ENCODE results near the gene GSC2. TPM values are rescaled to one million over a fixed set of nuclear protein-coding genes. Genes with fewer than 3 reads are reported as not detected.

GSC2 gene
- total RNA-seq, 1 donor from 2014 or later: not detected

- no peak for DNase-seq (ENCODE audit: extremely low read depth, low read depth, low spot score)
Observed at GRCh38 chr22:19178657-19179496, 28.8 kb upstream of the GSC2 start, which contains the start of gene SLC25A1. Gene SLC25A1 (minus strand): TSS chr22:19178736. CDS start chr22:19178673, 63 bp downstream.

DNA sequence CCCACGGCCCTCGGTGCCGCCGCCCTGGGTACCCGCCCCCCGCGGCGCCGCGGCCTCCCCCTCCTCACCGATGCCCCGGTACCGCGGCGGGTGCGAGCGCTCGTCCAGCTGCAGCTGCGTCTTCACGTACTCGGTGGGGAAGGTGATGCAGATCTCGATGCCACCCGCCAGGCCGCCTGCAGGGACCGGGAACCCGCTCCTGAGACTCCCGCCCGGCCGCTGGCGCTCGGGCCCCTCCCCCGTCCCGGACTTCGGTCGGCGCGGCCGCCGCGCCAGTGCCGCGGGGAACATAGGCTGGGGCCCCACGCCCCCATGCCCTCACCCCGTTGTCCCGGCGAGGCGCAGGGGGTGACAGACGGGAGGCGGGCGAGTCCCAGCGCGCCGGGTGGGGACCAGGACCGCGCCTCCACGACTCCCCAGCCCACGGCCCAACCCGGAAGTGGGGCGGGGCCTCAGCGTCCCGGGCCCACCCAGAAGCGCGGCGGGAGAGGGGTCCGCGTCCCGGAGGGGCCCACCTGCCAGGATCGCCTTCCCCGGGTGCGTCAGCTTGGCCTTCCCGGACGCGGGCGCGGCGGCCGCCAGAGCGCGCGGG, 28.1 kb upstream of the GSC2 start:
- DNase-seq (ENCODE audit: extremely low read depth, low read depth, low spot score): no peak

DNA sequence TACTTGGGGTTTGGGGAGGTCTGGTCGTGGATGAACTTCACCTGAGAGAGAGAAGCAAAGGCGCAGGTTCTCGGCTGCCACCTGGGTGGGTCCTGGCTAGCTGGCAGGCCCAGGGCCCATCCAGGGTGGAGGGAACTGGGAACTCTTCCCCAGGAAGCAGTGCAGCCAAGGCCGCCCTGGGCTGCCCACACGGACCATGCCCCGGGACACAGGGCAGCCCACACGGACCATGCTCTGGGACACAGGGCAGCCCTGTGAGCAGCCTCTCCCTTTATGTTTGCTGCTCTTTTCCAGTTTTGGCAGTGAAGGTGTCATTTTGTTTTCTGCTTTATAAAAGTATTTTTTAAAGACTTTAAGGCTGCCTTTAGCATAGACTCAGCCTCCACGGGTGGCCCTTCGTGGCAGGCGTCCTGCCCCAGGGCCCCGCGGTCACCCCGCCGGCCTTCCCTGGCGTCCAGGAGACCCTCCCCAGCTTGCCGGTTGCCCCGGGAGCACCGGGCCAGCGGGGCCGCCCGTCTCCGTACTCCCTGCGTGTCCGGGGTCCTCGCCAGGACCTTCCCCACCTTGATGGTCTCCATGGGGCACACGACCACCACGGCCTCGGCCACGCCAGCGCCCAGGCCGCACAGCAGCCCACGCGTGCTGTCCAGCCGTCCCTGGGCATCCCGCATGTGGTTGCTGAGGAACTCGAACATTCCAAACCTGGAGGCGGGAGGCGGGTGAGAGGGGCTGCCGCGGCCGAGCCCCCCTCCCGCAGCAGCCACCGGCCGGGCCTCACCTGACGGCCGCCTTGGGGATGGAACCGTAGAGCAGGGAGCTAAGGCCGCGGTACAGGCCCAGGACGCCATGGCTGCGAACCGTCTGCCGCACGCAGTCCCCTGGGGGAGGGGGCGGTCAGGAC, 27.3 kb upstream of the GSC2 start:
- no peak for DNase-seq (ENCODE audit: extremely low read depth, low read depth, low spot score)

DNA sequence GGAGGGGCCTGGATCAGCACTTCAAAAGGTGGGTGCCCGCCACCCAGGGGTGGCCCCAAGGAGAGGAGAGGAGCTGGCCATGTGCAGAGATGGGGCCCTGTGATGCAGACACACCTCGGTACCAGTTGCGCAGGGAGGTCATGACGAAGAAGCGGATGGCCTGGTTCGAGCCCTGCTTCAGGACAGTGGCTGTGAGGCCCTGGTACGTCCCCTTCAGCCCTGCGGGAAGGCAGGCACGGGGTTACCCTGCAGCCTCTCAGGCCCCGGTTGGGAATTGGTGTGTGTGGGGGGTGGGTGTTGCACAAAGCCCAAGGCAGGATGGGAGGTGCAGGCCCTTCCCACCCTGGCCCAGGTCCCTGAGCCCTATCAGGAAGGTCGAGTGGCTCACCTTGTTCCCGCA, 26.6 kb upstream of the GSC2 start:
- DNase-seq (ENCODE audit: extremely low read depth, low read depth, low spot score): no peak

DNA sequence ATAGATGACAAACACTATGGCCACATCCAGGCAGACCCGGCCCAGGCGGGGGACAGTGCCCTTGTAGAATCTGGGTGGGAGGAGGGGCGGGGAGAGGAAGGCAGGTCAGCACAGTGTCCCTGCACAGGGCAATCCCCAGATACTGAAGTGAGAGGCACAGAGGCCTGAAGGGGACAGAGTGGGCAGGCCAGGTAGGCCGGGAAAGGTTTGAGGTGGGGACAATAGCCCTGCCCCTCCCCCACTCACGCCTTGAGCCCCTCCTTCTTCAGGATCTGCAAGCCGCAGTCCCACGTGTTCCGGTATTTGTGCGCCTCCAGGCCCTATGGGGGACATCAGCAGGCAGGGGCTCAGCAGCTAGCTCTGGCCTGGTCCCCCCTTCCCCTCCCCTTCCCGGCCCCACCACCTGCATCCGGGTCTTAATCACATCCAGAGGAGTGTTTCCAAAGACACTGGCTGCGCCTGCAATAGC, 26.1 kb upstream of the GSC2 start:
- DNase-seq (ENCODE audit: extremely low read depth, low read depth, low spot score): no peak

GRCh38 chr22:19175602-19176174, 25.6 kb upstream of the GSC2 start:
- no peak for DNase-seq (ENCODE audit: extremely low read depth, low read depth, low spot score)

DNA sequence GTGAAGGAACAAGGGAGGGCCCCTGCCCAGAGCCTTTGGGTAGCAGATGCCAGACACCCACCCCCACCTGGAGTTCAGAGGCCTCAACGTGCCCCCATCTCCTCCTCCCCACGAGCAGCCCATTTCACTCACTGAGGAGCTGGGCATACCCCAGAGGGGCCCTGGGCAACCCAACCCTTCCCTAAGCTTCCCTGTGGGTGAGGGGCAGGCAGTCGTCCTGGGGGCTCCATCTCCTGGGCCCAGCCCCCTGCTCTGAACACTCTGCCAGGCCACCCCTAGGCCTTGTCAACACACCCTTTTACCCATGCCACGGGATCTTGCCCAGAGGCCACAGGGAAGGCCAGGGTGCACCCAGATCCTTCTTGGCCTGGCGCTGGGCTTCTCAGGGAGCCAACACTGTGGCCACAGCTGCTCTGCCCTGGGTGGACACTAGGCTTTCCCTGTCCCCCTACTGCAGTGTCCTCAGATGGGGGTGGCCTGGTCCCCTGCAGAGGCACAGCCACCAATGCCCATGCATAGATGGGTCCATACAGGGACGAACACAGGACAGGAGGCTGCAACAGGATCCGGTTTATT, 25.0 kb upstream of the GSC2 start:
- DNase-seq (ENCODE audit: extremely low read depth, low read depth, low spot score): no peak

GRCh38 chr22:19174106-19175025, 24.3 kb upstream of the GSC2 start:
- DNase-seq (ENCODE audit: extremely low read depth, low read depth, low spot score): no peak

DNA sequence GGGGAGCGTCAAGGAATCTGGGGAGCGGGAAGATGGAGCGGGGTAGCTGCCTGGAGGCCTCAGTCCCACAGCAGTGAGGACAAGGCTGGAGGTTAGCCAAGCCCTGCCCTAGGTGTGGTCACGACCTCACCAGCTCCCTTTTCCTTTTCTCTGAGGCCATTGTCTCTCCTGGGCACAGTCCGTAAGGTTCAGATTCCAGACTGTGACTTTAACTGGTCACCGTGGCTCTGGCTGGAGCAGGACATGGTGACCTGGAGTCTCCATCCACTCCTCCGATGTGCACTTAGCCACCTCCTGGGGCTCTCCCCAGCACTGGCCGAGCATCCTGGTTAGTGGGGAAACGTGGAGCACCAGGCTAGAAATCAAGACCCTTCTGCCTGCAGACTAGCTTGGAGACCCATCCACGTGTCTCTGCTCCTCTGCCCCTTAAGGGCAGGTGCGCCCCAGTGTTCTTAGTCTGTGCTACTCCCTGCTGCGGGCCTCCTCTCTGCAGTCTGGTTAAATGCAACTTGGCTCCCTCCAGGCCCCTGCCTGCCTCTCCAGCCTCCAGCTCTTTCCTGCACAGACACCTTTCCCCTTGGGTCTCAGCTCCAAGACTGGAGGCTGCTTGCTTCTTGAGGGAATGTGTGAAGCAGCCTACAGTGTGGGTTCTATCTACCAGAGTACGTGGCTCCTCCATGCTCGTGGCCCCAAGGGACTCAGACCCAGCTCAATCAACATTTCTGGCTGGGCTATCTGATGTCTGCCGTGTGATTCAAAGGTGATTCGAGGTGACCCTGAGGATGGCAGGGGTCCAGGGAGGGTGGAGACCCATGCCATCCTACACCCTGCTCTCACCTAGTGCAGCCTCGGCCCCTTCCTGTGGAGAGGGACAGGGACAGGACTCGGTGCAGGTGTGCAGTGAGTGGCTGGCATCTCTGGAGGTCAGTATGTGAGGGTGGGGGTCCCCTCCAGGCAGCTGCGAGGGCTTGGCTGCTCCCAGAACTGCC, 23.2 kb upstream of the GSC2 start:
- DNase-seq (ENCODE audit: extremely low read depth, low read depth, low spot score): no peak

DNA sequence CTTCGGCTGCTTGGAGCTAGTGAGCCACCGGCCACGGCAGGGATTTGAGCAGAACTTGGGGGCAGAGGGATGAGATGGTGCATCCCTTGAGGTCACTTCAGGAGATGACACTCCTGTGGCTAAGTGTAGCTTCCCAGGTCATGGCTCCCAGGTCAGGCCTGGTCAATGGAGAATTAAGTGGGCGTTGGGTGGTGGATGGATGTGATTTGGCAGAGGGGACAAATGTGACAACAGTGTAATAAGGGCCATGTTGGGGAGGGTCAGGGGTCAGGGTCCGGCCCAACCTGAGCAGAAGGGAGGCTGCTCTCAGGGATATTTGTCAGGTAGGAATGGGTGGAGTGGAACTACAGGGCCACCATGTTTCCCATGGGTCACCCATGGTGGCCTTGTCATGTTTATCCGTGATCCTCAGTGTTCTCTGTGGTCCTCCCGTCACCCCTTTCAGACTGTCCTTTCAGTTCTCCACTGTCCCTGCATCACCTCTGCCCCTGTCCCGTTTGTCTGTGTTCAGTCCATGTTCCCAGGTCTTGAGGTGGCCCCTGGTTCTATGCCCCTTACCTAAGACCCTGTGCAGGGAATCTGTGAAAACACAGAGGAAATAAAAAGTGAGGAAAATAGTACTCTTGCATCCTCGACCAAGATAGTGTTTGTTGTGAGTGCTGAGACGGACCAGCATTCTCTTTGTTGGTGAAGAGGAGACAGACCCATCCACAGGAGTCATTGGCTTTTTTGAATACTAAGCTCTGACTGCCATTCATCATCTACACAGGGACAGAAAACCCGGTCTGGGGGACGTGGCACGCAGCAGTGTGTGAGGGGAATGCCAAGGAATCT, 22.3 kb upstream of the GSC2 start:
- no peak for DNase-seq (ENCODE audit: extremely low read depth, low read depth, low spot score)

DNA sequence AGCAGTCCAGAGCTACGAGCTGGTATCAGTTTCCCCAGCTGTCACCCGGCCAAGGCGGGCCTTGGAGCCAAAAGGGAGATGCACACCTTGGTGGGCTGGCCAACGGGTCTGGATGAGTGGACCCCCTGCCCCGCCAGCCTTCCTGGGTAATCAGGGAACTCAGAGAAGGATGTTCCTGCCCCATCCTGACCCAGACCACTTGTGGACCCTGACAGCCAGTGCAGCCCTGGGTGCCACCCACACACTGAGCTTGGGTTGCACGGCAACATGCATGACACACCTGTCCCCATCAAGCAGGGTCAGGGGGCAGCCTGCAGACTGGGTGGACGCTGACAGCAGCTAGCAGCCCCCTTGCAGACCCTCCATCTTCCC, 19.8 kb upstream of the GSC2 start:
- DNase-seq (ENCODE audit: extremely low read depth, low read depth, low spot score): no peak

- DNase-seq (ENCODE audit: extremely low read depth, low read depth, low spot score): no peak
Observed at GRCh38 chr22:19169002-19169946, 19.2 kb upstream of the GSC2 start.

- DNase-seq (ENCODE audit: extremely low read depth, low read depth, low spot score): no peak
Observed at GRCh38 chr22:19168088-19168890, 18.2 kb upstream of the GSC2 start.

DNA sequence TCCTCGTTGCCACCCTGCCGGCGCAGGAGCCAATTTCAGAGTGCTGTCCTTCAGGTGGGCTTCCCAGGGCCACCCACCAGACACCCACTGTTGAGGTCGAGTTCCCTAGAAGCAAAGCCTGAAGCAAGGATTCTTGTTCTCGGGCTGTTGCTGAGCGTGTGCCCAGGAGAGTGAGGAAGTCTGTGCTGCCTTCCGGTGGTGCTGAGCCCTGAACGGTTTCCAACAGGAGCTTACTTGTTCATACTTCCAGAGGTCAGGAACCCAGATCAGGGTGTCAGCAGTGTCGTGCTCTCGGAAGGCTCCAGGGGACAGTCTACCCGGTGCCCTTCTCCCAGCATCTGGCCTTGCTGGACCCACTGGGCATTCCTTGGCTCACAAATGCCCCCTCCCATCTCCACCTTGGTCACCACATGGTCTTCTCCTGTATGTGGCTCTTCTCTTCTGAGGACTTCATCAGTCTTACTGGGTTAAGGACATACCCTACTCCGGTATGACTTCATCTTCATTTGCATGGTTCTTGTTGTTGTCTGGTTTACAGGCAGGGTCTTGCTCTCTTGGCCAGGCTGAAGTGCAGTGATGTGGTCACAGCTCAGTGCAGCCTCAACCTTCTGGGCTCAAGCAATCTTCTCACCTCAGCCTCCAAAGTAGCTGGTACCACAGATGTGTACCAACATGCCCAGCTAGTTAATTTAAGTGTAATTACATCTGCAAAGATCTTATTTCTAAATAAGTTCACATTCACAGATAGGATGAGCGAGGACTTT, 17.2 kb upstream of the GSC2 start:
- no peak for DNase-seq (ENCODE audit: extremely low read depth, low read depth, low spot score)

GRCh38 chr22:19166421-19166820, 16.3 kb upstream of the GSC2 start:
- no peak for DNase-seq (ENCODE audit: extremely low read depth, low read depth, low spot score)
